ENCODE measurements around the gene LCN12. TPM values are rescaled to one million over a fixed set of nuclear protein-coding genes. Genes with fewer than 3 reads are reported as not detected.

LCN12 gene
- total and polyA plus RNA-seq, 3 donors from 2014 or later = 11.5 to 27.8 (median 27.1) TPM

GRCh38 chr9:136977649-136978072 is 25.6 kb downstream of the LCN12 start:
- H3K36me3 ChIP-seq (ENCODE audit: low read depth, missing control alignments) = no peaks in the 10 kb centered on the region
- H3K4me1 ChIP-seq = peaks cover 59% of the 10 kb centered on the region
- peak overlapping the region; percentile 84 to 92 for H3K27ac ChIP-seq
- no peak for DNase-seq
- WGBS, 2 donors = 0 to 9% methylated on average over 12 to 15 of the region's 33 CpGs
- TF ChIP-seq POLR2A (IDR thresholded peaks at IDR 0.05) = no peak
- no peak for TF ChIP-seq CTCF (IDR thresholded peaks at IDR 0.05)
- intact Hi-C loops (cut with DNase I; ENCODE audit: low total_unique reads) = no loop called here
- H3K27me3 ChIP-seq = no peaks in the 10 kb centered on the region
- peak overlapping the region; percentile 80 to 85 for H3K4me3 ChIP-seq
- H3K9me3 ChIP-seq = no peaks in the 10 kb centered on the region

DNA sequence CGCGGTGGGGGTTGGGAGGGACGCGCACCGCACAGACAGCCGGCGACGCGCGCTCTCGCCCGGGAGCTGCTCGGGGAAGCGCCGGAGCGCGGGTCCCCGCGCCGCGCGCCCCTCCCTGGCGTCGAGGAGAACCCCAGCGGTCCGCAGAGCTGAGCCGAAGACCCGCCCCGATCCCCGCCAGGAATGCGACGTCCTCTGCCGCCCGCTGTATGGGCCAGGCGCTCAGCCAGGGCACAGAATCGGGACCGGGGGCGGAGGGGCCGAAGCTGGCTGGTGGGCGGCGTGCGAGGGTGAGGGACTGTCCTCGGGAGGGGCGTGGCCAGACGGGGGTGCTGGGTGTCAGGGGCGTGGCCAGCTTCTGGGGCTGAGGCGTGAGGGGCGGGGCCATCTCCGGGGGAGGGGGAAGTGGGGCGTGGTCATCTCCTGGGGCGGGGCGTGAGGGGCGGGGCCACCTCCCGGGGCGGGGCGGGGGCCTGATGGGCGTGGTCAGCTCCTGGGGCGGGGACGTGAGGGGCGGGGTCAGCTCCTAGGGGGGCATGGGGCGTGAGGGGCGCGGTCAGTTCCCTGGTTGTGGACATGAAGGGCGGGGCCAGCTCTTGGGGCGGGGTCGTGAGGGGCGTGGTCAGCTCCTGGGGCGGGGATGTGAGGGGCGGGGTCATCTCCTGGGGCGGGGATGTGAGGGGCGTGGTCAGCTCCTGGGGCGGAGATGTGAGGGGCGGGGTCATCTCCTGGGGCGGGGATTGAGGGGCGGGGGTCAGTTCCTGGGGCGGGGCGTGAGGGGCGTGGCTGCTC is 26.2 kb downstream of the LCN12 start:
- peak overlapping the region; percentile 84 to 92 for H3K27ac ChIP-seq
- DNase-seq = peak; percentile 95
- peaks cover 53% of the 10 kb centered on the region for H3K4me1 ChIP-seq
- H3K27me3 ChIP-seq = no peaks in the 10 kb centered on the region
- WGBS, 2 donors = 1% methylated on average over 42 of the region's 78 CpGs; no CpG with 5 or more reads in 1 of the 2 donors
- H3K4me3 ChIP-seq = peak overlapping the region; percentile 80 to 85
- H3K36me3 ChIP-seq (ENCODE audit: low read depth, missing control alignments) = no peaks in the 10 kb centered on the region
- no peaks in the 10 kb centered on the region for H3K9me3 ChIP-seq
- intact Hi-C loops (cut with DNase I; ENCODE audit: low total_unique reads) = no loop called here
- TF ChIP-seq POLR2A (IDR thresholded peaks at IDR 0.05) = no peak

DNA sequence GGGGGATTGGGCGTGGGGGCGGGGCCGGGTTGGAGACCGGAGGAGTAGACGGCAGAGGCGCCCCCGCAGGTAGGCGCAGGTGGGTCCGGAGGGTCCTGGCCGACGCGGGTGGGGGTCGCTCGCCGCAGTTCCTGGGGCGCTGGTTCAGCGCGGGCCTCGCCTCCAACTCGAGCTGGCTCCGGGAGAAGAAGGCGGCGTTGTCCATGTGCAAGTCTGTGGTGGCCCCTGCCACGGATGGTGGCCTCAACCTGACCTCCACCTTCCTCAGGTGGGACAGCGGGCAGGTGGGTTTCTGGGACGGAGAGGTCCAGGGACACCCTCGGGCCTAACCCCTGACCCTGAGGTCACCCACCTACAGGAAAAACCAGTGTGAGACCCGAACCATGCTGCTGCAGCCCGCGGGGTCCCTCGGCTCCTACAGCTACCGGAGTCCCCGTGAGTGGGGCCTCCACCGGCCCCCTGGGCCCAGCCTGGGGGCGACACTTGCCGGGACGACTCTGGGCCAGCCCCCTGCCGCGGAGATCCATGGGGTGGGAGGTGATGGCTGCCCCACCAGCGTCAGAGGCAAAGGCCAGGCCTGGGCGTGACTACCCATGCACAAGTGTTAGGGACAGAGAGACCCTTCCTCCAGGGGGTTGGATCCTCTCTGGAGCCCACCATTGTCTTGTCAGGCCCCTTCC is 26.9 kb downstream of the LCN12 start:
- Histone ChIP-seq H3K27me3 (no peaks in the 10 kb centered on the region), H3K9me3 (no peaks in the 10 kb centered on the region), H3K4me3 (peak overlapping the region; percentile 53 to 67), H3K4me1 (peaks cover 47% of the 10 kb centered on the region), H3K36me3 (ENCODE audit: low read depth, missing control alignments) (no peaks in the 10 kb centered on the region), H3K27ac (peak overlapping the region; percentile 31 to 77)
- no peak for TF ChIP-seq CTCF (IDR thresholded peaks at IDR 0.05)
- TF ChIP-seq POLR2A (IDR thresholded peaks at IDR 0.05) = no peak
- DNase-seq = no peak
- WGBS, 2 donors = 37 to 60% methylated on average over 2 to 41 of the region's 41 CpGs
- intact Hi-C loops (cut with DNase I; ENCODE audit: low total_unique reads) = no loop called here

GRCh38 chr9:136979769-136980587 is 27.9 kb downstream of the LCN12 start:
- Histone ChIP-seq H3K4me3 (peak overlapping the region; percentile 53 to 67), H3K9me3 (no peaks in the 10 kb centered on the region), H3K27ac (peak overlapping the region in 1 of 2 donors; percentile 77), H3K36me3 (ENCODE audit: low read depth, missing control alignments) (no peaks in the 10 kb centered on the region), H3K4me1 (peaks cover 44% of the 10 kb centered on the region), H3K27me3 (no peaks in the 10 kb centered on the region)
- TF ChIP-seq POLR2A (IDR thresholded peaks at IDR 0.05) (no peak), CTCF (IDR thresholded peaks at IDR 0.05) (no peak)
- intact Hi-C loops (cut with DNase I; ENCODE audit: low total_unique reads) = no loop called here
- DNase-seq = no peak
- WGBS, 2 donors = 55 to 66% methylated on average over 7 to 23 of the region's 26 CpGs
